ENCODE data around the gene PRELP.

DNA sequence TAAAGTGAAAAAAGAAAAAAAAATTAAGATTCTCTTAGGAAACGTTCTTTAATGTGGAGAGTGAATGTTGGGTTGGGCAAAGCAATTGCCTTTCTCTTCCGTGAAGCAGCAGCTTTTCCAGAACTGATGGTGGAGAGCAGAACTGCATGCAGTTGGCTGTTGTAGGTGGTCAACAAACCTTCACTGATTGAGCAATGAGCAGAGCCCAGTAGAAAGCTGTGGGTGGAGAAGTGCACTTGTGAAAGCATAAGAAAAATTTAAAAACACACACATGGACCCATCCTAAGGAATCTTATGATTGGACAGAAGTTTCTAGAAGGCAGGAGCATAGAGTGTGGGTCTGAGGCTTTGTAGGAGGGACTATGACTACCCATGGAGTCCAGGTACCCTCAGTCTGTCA lies 4.5 kb downstream of the PRELP start:
- TF ChIP-seq, protein P1, sequence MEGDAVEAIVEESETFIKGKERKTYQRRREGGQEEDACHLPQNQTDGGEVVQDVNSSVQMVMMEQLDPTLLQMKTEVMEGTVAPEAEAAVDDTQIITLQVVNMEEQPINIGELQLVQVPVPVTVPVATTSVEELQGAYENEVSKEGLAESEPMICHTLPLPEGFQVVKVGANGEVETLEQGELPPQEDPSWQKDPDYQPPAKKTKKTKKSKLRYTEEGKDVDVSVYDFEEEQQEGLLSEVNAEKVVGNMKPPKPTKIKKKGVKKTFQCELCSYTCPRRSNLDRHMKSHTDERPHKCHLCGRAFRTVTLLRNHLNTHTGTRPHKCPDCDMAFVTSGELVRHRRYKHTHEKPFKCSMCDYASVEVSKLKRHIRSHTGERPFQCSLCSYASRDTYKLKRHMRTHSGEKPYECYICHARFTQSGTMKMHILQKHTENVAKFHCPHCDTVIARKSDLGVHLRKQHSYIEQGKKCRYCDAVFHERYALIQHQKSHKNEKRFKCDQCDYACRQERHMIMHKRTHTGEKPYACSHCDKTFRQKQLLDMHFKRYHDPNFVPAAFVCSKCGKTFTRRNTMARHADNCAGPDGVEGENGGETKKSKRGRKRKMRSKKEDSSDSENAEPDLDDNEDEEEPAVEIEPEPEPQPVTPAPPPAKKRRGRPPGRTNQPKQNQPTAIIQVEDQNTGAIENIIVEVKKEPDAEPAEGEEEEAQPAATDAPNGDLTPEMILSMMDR (IDR thresholded peaks at IDR 0.05): no peak
- no peak for TF ChIP-seq POLR2A (IDR thresholded peaks at IDR 0.05)
